IMR-90 (cell line): ENCODE data around the gene PAQR7. TPM values are rescaled to one million over a fixed set of nuclear protein-coding genes. Genes with fewer than 3 reads are reported as not detected.

Source experiments
- ATAC-seq: fragments of 200-7000 bp; cut with Tn5 transposase; 2 replicates; pipeline ENCODE4 v1.9.1; 2020; ENCODE audit warnings: low read depth, mild to moderate bottlenecking, moderate library complexity
- BruUV-seq: library from RNA; stranded (reverse); fragments of 400-500 nt; replicated peaks from 2 replicates; lab custom pipeline; 2021; lab: Mats Ljungman, UMichigan
- CTCF ChIA-PET: fragments of 300-600 bp; formaldehyde crosslinking; extraction: SDS; loops from one replicate; lab custom pipeline; 2021; ENCODE audit warnings: antibody characterized with exemption; lab: Yijun Ruan, JAX
- POLR2A ChIA-PET: fragments of 300-600 bp; sonication (Branson Sonifier 250); formaldehyde crosslinking; loops from one replicate; lab custom pipeline; 2022; ENCODE audit warnings: antibody characterized with exemption; ENCODE audit not compliant: unreplicated experiment; lab: Charles Lee
- DNase-seq: peaks from one replicate; pipeline ENCODE4 v3.0.0; 2013
- H2AFZ ChIP-seq: replicated peaks from 2 replicates; pipeline ENCODE3; 2013; ENCODE audit warnings: low read length, mild to moderate bottlenecking; ENCODE audit not compliant: poor library complexity
- H2AK5ac ChIP-seq: 2 replicates; pipeline ENCODE4 v1.6.1; 2013; ENCODE audit warnings: low read depth, low read length, inconsistent platforms
- H2AK9ac ChIP-seq: replicated peaks from 2 replicates; pipeline ENCODE3; 2013; ENCODE audit warnings: mild to moderate bottlenecking, low read depth, low read length, moderate library complexity; ENCODE audit not compliant: poor library complexity
- H2BK120ac ChIP-seq: 2 replicates; pipeline ENCODE4 v1.6.1; 2013; ENCODE audit warnings: low read depth, low read length, inconsistent platforms
- H2BK15ac ChIP-seq: 3 replicates; pipeline ENCODE4 v1.6.1; 2013; ENCODE audit warnings: low read depth, low read length, inconsistent platforms
- H2BK20ac ChIP-seq: 2 replicates; pipeline ENCODE4 v1.6.1; 2013; ENCODE audit warnings: low read depth, mild to moderate bottlenecking, inconsistent platforms, low read length, moderate library complexity
- H2BK5ac ChIP-seq: 2 replicates; pipeline ENCODE4 v1.6.1; 2013; ENCODE audit warnings: mild to moderate bottlenecking, low read depth, low read length, inconsistent platforms; ENCODE audit not compliant: poor library complexity, severe bottlenecking
- H3K14ac ChIP-seq: replicated peaks from 2 replicates; pipeline ENCODE4 v1.6.1; 2013; ENCODE audit warnings: low read depth, low read length, inconsistent platforms
- H3K18ac ChIP-seq: 2 replicates; pipeline ENCODE4 v1.6.1; 2013; ENCODE audit warnings: low read depth, low read length, control low read depth
- H3K23ac ChIP-seq: 2 replicates; pipeline ENCODE4 v1.6.1; 2013; ENCODE audit warnings: low read depth, low read length, inconsistent platforms
- H3K27ac ChIP-seq: 2 replicates; pipeline ENCODE4 v1.5.1; 2013; ENCODE audit warnings: mild to moderate bottlenecking, control low read depth, low read length; ENCODE audit not compliant: insufficient read depth
- H3K27me3 ChIP-seq: 2 replicates; pipeline ENCODE4 v1.6.1; 2013; ENCODE audit warnings: low read length; ENCODE audit not compliant: control insufficient read depth, insufficient read depth
- H3K36me3 ChIP-seq: 2 replicates; pipeline ENCODE4 v1.6.1; 2013; ENCODE audit warnings: low read length, mixed read lengths; ENCODE audit not compliant: control insufficient read depth, insufficient read depth
- H3K4ac ChIP-seq: 2 replicates; pipeline ENCODE4 v1.6.1; 2013; ENCODE audit warnings: low read depth, low read length, inconsistent platforms
- H3K4me1 ChIP-seq: 2 replicates; pipeline ENCODE4 v1.6.1; 2013; ENCODE audit warnings: low read length, mixed read lengths; ENCODE audit not compliant: control insufficient read depth, insufficient read depth
- H3K4me2 ChIP-seq: 2 replicates; pipeline ENCODE4 v1.6.1; 2013; ENCODE audit warnings: low read depth, mild to moderate bottlenecking, control low read depth, low read length, moderate library complexity
- H3K4me3 ChIP-seq: 2 replicates; pipeline ENCODE4 v1.5.1; 2013; ENCODE audit warnings: low read depth, mild to moderate bottlenecking, control low read depth, low read length, moderate library complexity; ENCODE audit not compliant: insufficient read depth
- H3K56ac ChIP-seq: 2 replicates; pipeline ENCODE4 v1.6.1; 2013; ENCODE audit warnings: low read length, inconsistent platforms; ENCODE audit not compliant: insufficient read depth; ENCODE audit errors: extremely low read depth
- H3K79me1 ChIP-seq, 2 experiments: 2 replicates each; pipeline ENCODE4 v1.6.1; 2013; ENCODE audit warnings: low read length in 2 of 2, inconsistent platforms in 1 of 2, low read depth in 1 of 2
- H3K9ac ChIP-seq: 2 replicates; pipeline ENCODE4 v1.6.1; 2013; ENCODE audit warnings: low read depth, low read length, control low read depth
- H3K9me1 ChIP-seq: 2 replicates; pipeline ENCODE4 v1.6.1; 2013; ENCODE audit warnings: low read length, inconsistent platforms; ENCODE audit not compliant: insufficient read depth
- H3K9me3 ChIP-seq: 2 replicates; pipeline ENCODE4 v1.6.1; 2013; ENCODE audit warnings: low read length; ENCODE audit not compliant: control insufficient read depth, insufficient read depth
- H4K20me1 ChIP-seq: 2 replicates; pipeline ENCODE4 v1.6.1; 2013; ENCODE audit warnings: low read length, inconsistent platforms; ENCODE audit not compliant: insufficient read depth
- H4K5ac ChIP-seq: 2 replicates; pipeline ENCODE4 v1.6.1; 2013; ENCODE audit warnings: mild to moderate bottlenecking, low read depth, low read length, control low read depth
- H4K8ac ChIP-seq, 2 experiments: 2 replicates each; pipeline ENCODE4 v1.6.1; 2013; ENCODE audit warnings: low read depth in 2 of 2, low read length in 2 of 2, control low read depth in 1 of 2, inconsistent platforms in 1 of 2
- H4K91ac ChIP-seq: 2 replicates; pipeline ENCODE4 v1.6.1; 2013; ENCODE audit warnings: low read depth, low read length, inconsistent platforms; ENCODE audit not compliant: insufficient read depth
- CEBPB ChIP-seq: IDR thresholded peaks from 2 replicates; pipeline ENCODE4 v1.6.1; 2012; ENCODE audit warnings: low read depth, low read length, improper control_type of control experiment
- MXI1 ChIP-seq: IDR thresholded peaks from 2 replicates; pipeline ENCODE4 v1.6.1; 2012; ENCODE audit warnings: low read depth, mild to moderate bottlenecking, low read length, moderate library complexity, borderline replicate concordance
- WGBS, 2 experiments: methylation state at CpG; one replicate each; pipeline versions ENCODE4 v1.1.5 to v1.1.7; 2013; ENCODE audit warnings: missing lambda C conversion rate in 2 of 2; ENCODE audit not compliant: insufficient read length in 1 of 2; ENCODE audit errors: extremely low coverage in 2 of 2; 5-methylcytosine and 5-hydroxymethylcytosine counted together
- dilution Hi-C: fragments of 300-500 bp; cut with HindIII; formaldehyde crosslinking; loops from one replicate; pipeline ENCODE4 v1.14.3; 2018; ENCODE audit warnings: low sequenced_read_pairs; ENCODE audit not compliant: unreplicated experiment
- in situ Hi-C: fragments of 300-500 bp; cut with MboI; formaldehyde crosslinking; loops from 3 replicates; pipeline ENCODE4 v1.14.3; 2019; ENCODE audit warnings: low sequenced_read_pairs, inconsistent platforms, mixed read lengths
- intact Hi-C: fragments of 100-400 bp; cut with micrococcal nuclease; formaldehyde crosslinking; loops from 2 replicates; pipeline ENCODE4 v1.10.0; 2022
- polyA plus RNA-seq, 3 experiments: library from polyadenylated mRNA; depleted of rRNA; stranded (reverse); fragments of >200 nt; gene quantifications; 2 replicates each; pipeline ENCODE4 v1.2.3, GENCODE V29; 2012; ENCODE audit warnings: low replicate concordance in 1 of 3
- total RNA-seq: library from RNA; depleted of rRNA; stranded (reverse); fragments of >200 nt; gene quantifications from 2 replicates; pipeline ENCODE4 v1.2.3, GENCODE V29; 2012

Gene PAQR7
- total and polyA plus RNA-seq, 2 of the 4 experiments (the other 2 are of a cell fraction): 9.0 to 12.9 TPM

DNA sequence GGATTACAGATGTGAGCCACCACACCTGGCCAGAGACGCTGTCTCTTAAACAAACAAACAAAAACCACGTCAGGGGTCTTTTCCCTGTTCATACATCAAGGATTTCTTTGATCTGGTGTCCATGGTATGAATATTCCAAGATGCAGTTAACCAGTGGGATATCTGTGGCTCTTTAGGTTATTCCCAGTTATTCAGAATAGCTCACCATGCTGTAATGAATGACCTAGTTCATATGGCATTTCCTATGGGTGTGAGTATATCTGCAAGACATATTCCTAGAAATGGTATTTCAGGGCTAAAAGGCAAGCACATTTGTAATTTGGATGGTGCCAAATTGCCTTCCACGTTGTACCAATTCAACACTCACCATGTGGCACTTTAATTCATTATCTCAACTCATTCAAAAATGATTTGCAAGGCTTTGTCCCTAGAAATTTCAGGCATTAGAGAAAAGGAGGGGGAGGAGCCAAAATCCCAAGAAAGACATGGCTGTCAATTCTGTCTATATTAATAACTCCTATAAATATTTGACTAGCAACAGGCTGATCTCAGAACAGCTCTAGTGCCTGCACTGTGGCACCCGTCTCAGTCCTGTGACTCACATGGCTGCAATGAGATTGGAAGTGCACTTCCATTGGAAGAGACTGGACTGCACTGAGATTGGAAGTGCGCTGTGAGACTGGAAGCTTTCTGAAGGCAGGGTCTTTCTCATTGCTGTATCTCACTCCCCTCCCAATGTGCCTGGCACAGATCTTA is 36.7 kb upstream of the PAQR7 start:
- H3K18ac ChIP-seq: peak overlapping the region; percentile 83; the same call in 1 of the 2 replicates
- no peaks in the 10 kb centered on the region for H3K27me3 ChIP-seq
- peaks cover 5% of the 10 kb centered on the region; the same call in 1 of the 2 replicates for H3K4me1 ChIP-seq
- H3K4me3 ChIP-seq: no peak overlapping the region
- peak overlapping the region; percentile 74 for H4K91ac ChIP-seq
- H3K9me3 ChIP-seq: no peaks in the 10 kb centered on the region
- H3K27ac ChIP-seq: peak overlapping the region; percentile 39; the same call in 1 of the 2 replicates
- H3K14ac ChIP-seq: peak overlapping the region; percentile 81
- no peaks in the 10 kb centered on the region for H3K36me3 ChIP-seq
- dilution Hi-C loops (no loop called here), intact Hi-C loops (no loop called here), in situ Hi-C loops (no loop called here)
- H4K5ac ChIP-seq: peak overlapping the region; percentile 37; the same call in 1 of the 2 replicates
- no TSS peak for BruUV-seq
- no peak overlapping the region for H3K9ac ChIP-seq
- H3K23ac ChIP-seq: peak overlapping the region; percentile 69; the same call in 1 of the 2 replicates
- H2BK20ac ChIP-seq: peak overlapping the region; percentile 94
- no peaks in the 10 kb centered on the region for H4K20me1 ChIP-seq
- ChIA-PET CTCF (interaction anchor here (1.2 to 1.4 kb wide), 2 partner anchors 11 to 16 kb away, joined by 3 to 7 read pairs; no protein-coding TSS in a partner anchor), POLR2A (no interaction called here)
- DNase-seq (peak; percentile 89), ATAC-seq (peak; percentile 92)
- no peak overlapping the region for H3K56ac ChIP-seq
- peak overlapping the region; percentile 56 for H2AK9ac ChIP-seq
- H2BK120ac ChIP-seq: peak overlapping the region; percentile 89
- H4K8ac ChIP-seq: peak overlapping the region; percentile 31 to 65
- peak overlapping the region; percentile 73; the same call in 1 of the 2 replicates for H3K4me2 ChIP-seq
- peak overlapping the region; percentile 85; the same call in 1 of the 2 replicates for H3K4ac ChIP-seq
- no peak for TF ChIP-seq MXI1
- TF ChIP-seq CEBPB: peak; percentile 38; the same call in 1 of the 2 replicates
- H3K9me1 ChIP-seq: peaks cover 9% of the 10 kb centered on the region; the same call in 1 of the 2 replicates
- H3K79me1 ChIP-seq: peaks cover 0 to 3% of the 10 kb centered on the region in 2 experiments; a peak in 1 of 4 replicates
- H2AK5ac ChIP-seq: peak overlapping the region; percentile 86
- H2BK15ac ChIP-seq: peak overlapping the region; percentile 86; the same call in 2 of the 3 replicates
- H2BK5ac ChIP-seq: peak overlapping the region; percentile 93
- H2AFZ ChIP-seq: peak overlapping the region; percentile 78
- WGBS, 2 experiments: no CpG with 5 or more reads among the region's 5 CpGs
